Middle frontal gyrus (tissue), 1 donor: ENCODE data around the gene TRIM64.
"Not testable (repeated sequence)": the region's sequence is repeated elsewhere in the genome, so short reads cannot be mapped to it uniquely, and the experiment has no call there.

Experiments used
- DNase-seq: peaks from one replicate; pipeline ENCODE4 v3.0.0-alpha.2; 2015; ENCODE audit warnings: low spot score; ENCODE audit errors: extremely low spot score

TRIM64 gene

GRCh38 chr11:89965737-89966136 is at the start of gene TRIM64:
TSS of gene TRIM64 (plus strand) at chr11:89966037. CDS start at chr11:89968504, 2,467 bp downstream.
- DNase-seq = not testable (repeated sequence)

- DNase-seq = no peak
These were observed 43.6 kb upstream of the TRIM64 start, which contains the start of gene TRIM49D1 for GRCh38 chr11:89922195-89922660. TSS of gene TRIM49D1 (minus strand) at chr11:89922245. CDS start at chr11:89917710, 4,535 bp downstream.

GRCh38 chr11:89923764-89924163 is 42.1 kb upstream of the TRIM64 start, which contains the start of gene TRIM49D2:
TSS of gene TRIM49D2 (plus strand) at chr11:89924064. CDS start at chr11:89926762, 2,698 bp downstream.
- not testable (repeated sequence) for DNase-seq

GRCh38 chr11:89960833-89961232 is 5.0 kb upstream of the TRIM64 start:
- DNase-seq = not testable (repeated sequence)
